NB4 (cell line): ENCODE results near the gene CEP76.

ENCODE experiments used
- MAX ChIP-seq: IDR thresholded peaks from 2 replicates; pipeline ENCODE4 v1.6.1; 2011; ENCODE audit warnings: low read depth, low read length
- MYC ChIP-seq: IDR thresholded peaks from 2 replicates; pipeline ENCODE4 v1.6.1; 2011; ENCODE audit warnings: low read depth, low read length
- TF ChIP-seq, protein P1 (sequence below): IDR thresholded peaks from one replicate; pipeline ENCODE4 v1.5.1; 2012; ENCODE audit warnings: low read depth, low read length

DNA sequence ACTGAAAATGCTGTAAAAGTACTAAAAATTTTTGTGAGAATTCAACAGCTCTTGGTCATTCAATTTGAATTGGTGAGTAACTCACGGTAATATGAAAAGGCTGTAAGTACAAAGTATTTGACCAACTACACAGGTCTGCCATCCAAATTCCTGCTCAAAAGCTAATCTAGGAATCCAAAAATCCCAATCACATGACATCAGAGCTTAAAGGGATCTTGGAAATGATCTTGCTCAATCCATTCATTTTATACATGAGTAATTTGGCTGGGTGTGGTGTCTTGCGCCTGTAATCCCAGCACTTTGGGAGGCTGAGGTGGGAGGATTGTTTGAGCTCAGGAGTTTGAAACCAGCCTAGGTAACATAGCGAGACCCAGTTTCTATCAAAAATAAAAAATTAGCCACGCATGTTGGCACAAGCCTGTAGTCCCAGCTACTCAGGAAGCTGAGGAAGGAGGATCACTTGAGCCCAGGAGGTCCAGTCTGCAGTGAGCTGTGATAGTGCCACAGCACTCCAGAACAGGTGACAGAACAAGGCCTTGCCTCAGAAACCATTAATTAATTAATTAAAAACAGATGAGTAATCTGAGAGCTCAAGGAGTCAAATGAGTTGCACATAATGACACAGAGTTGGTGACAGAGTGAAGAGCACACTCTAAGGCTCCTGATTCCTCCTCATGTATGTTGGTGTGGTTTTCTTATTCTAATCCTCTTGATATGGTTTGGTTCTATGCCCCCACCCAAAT is 64.5 kb downstream of the CEP76 start:
- TF ChIP-seq, protein P1, sequence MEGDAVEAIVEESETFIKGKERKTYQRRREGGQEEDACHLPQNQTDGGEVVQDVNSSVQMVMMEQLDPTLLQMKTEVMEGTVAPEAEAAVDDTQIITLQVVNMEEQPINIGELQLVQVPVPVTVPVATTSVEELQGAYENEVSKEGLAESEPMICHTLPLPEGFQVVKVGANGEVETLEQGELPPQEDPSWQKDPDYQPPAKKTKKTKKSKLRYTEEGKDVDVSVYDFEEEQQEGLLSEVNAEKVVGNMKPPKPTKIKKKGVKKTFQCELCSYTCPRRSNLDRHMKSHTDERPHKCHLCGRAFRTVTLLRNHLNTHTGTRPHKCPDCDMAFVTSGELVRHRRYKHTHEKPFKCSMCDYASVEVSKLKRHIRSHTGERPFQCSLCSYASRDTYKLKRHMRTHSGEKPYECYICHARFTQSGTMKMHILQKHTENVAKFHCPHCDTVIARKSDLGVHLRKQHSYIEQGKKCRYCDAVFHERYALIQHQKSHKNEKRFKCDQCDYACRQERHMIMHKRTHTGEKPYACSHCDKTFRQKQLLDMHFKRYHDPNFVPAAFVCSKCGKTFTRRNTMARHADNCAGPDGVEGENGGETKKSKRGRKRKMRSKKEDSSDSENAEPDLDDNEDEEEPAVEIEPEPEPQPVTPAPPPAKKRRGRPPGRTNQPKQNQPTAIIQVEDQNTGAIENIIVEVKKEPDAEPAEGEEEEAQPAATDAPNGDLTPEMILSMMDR = no peak
- TF ChIP-seq MYC (no peak), MAX (no peak)
